Nephron progenitor cell (in vitro differentiated cells): ENCODE measurements around the gene TENT4B.

ENCODE experiments used
- DNase-seq: peaks from one replicate; pipeline ENCODE4 v3.0.0; 2021
- H3K27ac Mint-ChIP-seq: 2 replicates; pipeline ENCODE4 v1.8.0; 2021; ENCODE audit warnings: mild to moderate bottlenecking, moderate library complexity, mixed read lengths
- H3K27me3 Mint-ChIP-seq: 2 replicates; pipeline ENCODE4 v1.8.0; 2021; ENCODE audit warnings: mild to moderate bottlenecking, low read depth, mixed read lengths; ENCODE audit not compliant: poor library complexity
- H3K36me3 Mint-ChIP-seq: 2 replicates; pipeline ENCODE4 v1.8.0; 2021; ENCODE audit warnings: low read depth, mixed read lengths
- H3K4me1 Mint-ChIP-seq: 2 replicates; pipeline ENCODE4 v1.8.0; 2021; ENCODE audit warnings: mixed read lengths
- H3K4me3 Mint-ChIP-seq: 2 replicates; pipeline ENCODE4 v1.8.0; 2021; ENCODE audit warnings: mild to moderate bottlenecking, moderate library complexity, mixed read lengths
- H3K9me3 Mint-ChIP-seq: 2 replicates; pipeline ENCODE4 v1.8.0; 2021; ENCODE audit warnings: mild to moderate bottlenecking, moderate library complexity, mixed read lengths
- TF ChIP-seq, protein P1 (sequence below): fragments of 200-600 bp; sonication (generic); IDR thresholded peaks from 2 replicates; pipeline ENCODE4 v1.5.0; 2021; ENCODE audit warnings: antibody characterized with exemption

Gene TENT4B

DNA sequence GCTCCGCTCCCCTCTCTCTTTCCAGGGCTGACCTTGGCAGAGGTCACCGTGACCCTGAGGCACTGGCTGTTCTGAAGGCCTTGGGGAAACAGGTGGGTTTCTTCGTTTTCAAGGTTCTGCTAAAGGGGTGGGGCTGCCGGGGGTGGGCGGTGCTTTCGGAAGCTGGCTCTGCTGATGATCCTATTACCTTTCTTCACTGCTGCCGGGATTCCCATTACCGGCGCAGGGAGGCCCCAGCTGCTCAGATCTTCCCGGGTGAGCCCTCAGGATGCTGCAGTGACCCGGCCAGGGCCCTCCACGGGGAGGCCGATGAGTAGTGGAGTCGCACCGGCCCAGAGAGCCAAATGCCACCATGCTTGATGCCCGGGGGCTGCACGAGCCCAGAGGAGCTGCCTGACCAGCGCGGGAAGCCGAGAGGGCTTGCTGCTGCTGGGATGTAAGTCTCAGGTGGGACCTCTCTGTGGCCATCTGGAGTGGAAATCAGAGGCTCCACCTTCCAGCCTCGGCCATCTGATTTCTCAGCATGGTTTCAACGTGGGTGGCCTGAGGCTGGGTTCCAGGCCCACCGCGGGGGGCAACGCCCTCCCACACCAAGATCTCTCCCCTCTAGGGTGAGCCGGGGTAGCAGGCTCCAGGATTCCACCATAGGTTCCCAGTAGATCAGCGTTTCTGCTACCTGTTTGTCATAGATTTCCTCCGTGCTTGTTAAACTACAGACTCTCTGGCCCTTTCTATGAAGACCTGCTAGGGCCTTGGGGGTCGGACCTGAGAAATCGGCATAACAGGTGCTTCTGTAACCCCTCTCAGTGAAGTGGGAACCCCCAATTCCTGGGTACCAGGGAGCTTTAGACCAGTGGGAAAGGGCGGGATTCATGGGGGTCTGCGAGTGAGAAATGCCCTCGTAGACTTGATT is 91.7 kb downstream of the TENT4B start:
- no peaks in the 10 kb centered on the region for H3K36me3 Mint-ChIP-seq

DNA sequence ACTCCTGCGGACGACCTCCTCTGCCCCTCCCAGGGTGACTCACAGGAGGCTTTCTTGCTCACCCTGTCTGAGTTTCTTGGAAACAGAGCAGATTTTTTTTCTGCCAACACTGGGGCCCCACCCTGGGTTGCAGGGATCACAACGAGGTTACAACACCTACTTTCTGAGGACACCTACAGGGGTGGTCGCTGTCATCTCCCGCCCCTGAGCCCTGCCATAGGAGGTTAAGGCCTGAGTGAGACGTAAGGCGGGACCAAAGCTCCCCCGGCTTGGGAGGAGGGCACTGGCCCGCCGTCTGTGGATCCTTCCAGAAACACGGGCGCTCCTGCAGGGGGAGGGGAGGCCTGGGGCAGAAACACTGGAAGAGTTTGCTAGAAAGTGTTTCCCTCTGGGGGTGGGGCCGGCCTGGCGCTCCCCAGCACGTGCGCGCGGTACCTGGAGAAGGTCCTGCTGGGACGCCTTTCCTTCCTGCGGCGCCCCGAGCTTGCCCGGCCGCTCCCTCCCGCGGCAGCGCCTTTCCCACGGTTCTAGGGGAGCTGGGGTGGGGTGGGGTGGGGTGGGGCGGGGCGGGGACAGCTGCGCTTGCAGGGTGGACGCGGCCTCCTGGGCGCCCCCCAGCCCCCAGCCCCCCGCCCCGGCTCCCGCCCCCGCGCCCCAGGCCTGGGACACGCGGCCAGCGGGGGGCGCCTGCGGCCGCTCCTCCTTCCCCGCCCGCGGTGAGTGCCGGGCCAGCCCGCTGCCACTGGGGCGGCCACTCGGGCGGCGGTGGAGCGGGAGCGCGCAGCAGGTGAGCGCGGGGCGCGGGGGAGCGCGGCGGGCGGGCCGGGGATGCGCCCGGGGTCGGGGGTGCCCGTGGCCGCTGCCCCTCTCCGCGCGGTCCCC is 92.6 kb downstream of the TENT4B start:
- H3K4me3 Mint-ChIP-seq: peak overlapping the region; percentile 71
- DNase-seq: peak; percentile 72
- H3K27ac Mint-ChIP-seq: no peak overlapping the region
- H3K27me3 Mint-ChIP-seq: peaks cover 23% of the 10 kb centered on the region
- TF ChIP-seq, protein P1, sequence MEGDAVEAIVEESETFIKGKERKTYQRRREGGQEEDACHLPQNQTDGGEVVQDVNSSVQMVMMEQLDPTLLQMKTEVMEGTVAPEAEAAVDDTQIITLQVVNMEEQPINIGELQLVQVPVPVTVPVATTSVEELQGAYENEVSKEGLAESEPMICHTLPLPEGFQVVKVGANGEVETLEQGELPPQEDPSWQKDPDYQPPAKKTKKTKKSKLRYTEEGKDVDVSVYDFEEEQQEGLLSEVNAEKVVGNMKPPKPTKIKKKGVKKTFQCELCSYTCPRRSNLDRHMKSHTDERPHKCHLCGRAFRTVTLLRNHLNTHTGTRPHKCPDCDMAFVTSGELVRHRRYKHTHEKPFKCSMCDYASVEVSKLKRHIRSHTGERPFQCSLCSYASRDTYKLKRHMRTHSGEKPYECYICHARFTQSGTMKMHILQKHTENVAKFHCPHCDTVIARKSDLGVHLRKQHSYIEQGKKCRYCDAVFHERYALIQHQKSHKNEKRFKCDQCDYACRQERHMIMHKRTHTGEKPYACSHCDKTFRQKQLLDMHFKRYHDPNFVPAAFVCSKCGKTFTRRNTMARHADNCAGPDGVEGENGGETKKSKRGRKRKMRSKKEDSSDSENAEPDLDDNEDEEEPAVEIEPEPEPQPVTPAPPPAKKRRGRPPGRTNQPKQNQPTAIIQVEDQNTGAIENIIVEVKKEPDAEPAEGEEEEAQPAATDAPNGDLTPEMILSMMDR: no peak
- no peaks in the 10 kb centered on the region for H3K36me3 Mint-ChIP-seq
- no peaks in the 10 kb centered on the region for H3K9me3 Mint-ChIP-seq
- peaks cover 30% of the 10 kb centered on the region for H3K4me1 Mint-ChIP-seq

More for the DNA sequence above, 91.7 kb downstream of the TENT4B start:
- TF ChIP-seq, protein P1: no peak
- peaks cover 30% of the 10 kb centered on the region for H3K27me3 Mint-ChIP-seq
- H3K27ac Mint-ChIP-seq: no peak overlapping the region
- peak overlapping the region; percentile 71 for H3K4me3 Mint-ChIP-seq
- H3K9me3 Mint-ChIP-seq: no peaks in the 10 kb centered on the region
- peaks cover 30% of the 10 kb centered on the region for H3K4me1 Mint-ChIP-seq
- DNase-seq: peak; percentile 35

DNA sequence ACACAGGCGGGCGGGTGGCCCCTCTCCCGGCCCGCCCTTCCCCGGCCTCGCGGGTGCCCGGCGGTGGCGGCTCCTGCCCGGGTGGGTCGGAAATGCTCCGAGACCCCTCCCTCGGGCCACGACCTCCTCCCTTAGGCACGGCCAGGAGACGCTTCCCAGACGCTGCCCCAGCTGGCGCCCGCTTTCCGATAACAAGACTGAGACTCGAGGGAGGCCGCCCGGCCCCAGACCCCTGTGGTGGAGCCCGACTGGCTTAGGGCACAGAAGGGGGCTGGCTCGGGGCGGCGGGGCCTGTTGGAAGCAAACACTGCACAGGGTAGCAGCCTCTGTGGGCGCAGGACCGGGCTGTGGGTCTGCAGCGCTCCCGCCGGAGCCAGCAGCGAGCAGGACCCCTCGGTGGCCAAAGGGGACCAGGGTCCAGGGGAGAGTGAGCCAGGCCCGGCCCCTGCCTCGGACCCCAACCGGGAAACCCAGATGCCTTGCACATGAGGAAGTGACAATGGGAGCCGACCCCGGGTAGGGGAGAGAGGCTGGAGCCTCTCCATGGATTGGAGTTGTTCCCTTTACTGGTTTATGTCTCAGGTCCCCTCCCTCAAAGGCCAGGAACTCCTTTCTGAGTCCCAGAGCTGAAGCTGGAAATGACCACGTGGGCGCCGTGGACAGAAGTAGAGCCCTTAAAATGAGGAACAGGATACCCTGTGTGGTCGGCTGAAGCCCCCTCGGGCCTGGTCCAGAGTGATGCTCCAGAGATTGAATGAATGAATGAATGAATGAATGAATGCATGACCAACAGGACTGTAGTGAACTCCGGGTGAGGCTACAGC is 93.4 kb downstream of the TENT4B start:
- Mint-ChIP-seq H3K4me1 (peaks cover 30% of the 10 kb centered on the region), H3K9me3 (no peaks in the 10 kb centered on the region), H3K4me3 (peak overlapping the region; percentile 81), H3K27ac (no peak overlapping the region), H3K27me3 (peaks cover 23% of the 10 kb centered on the region), H3K36me3 (no peaks in the 10 kb centered on the region)
- DNase-seq: peak; percentile 62
- TF ChIP-seq, protein P1: no peak

DNA sequence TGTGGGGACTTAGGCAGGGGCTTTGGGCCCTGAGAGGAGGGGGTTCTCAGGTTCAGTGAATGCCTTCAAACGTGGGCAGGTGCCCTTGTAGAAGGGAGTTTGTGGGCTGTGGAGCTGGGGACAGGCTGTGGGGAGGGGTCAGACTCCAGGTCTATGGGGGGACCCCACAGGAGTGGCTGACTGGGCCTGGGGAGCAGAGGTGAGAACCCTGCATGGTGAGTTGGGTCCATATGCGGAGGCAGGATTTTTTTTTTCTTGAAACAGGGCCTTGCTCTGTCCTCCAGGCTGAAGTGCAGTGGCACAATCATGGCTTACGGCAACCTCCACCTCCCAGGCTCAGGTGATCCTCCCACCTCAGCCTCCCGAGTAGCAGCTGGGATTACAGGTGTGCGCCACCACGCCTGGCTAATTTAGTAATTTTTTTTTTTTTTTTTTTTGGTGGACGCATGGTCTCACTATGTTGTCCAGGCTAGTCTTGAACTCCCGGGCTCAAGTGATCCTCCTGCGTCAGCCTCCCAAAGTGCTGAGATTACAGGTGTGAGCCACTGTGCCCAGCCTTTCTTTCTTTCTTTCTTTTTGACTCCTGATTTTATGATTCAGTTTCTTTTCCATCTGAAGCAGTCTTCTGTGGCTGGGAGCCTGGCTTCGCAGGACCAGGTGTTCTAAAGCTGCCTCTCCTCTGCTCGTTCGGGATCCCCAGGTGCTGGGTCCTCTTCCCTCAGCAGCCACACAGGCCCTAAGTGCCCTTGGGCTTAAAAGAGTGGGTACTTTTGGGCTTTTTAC is 94.2 kb downstream of the TENT4B start:
- TF ChIP-seq, protein P1: no peak
- peaks cover 34% of the 10 kb centered on the region for H3K4me1 Mint-ChIP-seq
- H3K27ac Mint-ChIP-seq: no peak overlapping the region
- DNase-seq: no peak
- H3K9me3 Mint-ChIP-seq: no peaks in the 10 kb centered on the region
- H3K4me3 Mint-ChIP-seq: peak overlapping the region; percentile 81
- no peaks in the 10 kb centered on the region for H3K36me3 Mint-ChIP-seq
- H3K27me3 Mint-ChIP-seq: peaks cover 24% of the 10 kb centered on the region
